Caki2 (cell line): ENCODE results near the gene UNC13A. TPM values are rescaled to one million over a fixed set of nuclear protein-coding genes. Genes with fewer than 3 reads are reported as not detected.

ENCODE experiments used
- DNase-seq: peaks from one replicate; pipeline ENCODE4 v3.0.0-alpha.2; 2015; ENCODE audit warnings: low read depth
- in situ Hi-C: cut with HindIII; loops from 2 replicates; pipeline ENCODE4 v1.10.0; 2016; ENCODE audit warnings: low sequenced_read_pairs, low pct_unique_long_range_greater_than_20kb, mixed read lengths
- total RNA-seq: library from RNA; depleted of rRNA; stranded (reverse); fragments of >200 nt; shearing (Covaris generic); gene quantifications from 2 replicates; pipeline ENCODE4 v1.2.3, GENCODE V29; 2014; ENCODE audit warnings: low replicate concordance

UNC13A gene
- total RNA-seq, 1 experiment from 2014 or later = not detected

DNA sequence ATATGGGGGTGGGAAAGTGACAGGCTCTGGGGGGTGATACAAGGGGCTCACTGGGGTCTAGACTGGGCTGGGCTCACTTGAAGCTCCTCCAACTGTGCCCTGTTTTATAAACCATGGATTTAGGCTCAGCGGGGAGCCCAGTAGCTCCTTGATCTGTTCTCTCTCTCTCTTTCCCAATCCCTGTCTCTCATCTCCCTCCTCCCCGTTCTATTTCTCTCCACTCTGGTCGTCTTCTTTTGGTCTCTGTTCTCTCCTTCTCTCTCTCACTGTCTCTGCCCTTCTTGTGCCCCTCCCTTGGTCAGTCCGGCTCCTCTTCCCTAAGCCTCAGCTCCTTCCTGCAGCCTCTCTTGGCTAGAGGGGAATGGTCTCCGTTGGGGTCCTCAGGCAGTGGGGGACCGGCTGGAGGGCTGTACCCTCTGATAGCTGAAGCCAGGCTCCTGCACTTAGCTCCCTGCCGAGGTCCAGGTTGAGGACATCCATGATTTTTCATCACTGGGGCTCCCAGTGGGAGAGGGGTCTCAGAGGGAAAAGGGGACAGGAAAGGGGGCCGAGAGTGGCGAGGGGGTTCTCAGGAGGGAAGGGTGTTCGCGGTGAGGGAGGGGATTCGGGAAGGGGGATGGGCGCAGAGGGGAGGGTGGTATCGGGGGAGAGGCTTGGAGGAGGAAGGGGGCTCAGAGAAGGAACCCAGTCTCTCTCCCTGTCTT is 8.5 kb downstream of the UNC13A start:
- in situ Hi-C loops = no loop called here
- no peak for DNase-seq

DNA sequence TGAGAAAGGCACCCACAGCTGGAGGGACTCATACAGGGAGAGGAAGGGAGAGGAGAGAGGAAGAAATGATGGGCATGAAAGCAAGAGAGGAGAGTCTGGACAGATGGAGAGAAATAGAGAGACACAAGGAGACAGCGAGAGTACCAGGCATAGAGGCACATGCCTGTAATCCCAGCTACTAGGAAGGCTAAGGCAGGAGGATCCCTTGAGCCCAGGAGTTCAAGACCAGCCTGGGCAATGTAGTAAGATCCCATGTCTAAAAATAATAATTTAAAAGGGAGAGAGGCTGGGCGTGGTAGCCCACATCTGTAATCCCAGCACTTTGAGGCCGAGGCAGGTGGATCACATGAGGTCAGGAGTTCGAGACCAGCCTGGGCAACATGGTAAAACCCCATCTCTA is 9.3 kb downstream of the UNC13A start:
- DNase-seq = no peak
- in situ Hi-C loops = no loop called here

DNA sequence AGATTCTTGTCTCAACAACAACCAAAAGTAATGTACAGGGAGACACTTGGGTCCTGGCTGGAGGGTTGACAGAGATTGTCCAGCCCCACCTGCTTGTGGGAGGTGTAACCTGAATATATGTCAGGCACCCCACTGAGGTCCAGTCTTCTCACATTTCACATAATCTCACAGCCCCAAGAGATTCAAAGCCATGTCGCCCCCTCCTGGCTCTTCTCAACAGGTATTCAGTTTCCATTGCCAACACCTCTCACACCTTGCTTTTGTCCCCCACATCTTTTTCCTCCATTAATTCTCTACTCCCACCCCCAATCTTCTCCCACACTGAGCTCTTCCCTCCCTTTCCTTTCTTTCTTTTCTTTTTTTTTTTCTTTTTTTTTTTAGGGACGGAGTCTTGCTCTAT is 11.2 kb downstream of the UNC13A start:
- no peak for DNase-seq
- in situ Hi-C loops = no loop called here

DNA sequence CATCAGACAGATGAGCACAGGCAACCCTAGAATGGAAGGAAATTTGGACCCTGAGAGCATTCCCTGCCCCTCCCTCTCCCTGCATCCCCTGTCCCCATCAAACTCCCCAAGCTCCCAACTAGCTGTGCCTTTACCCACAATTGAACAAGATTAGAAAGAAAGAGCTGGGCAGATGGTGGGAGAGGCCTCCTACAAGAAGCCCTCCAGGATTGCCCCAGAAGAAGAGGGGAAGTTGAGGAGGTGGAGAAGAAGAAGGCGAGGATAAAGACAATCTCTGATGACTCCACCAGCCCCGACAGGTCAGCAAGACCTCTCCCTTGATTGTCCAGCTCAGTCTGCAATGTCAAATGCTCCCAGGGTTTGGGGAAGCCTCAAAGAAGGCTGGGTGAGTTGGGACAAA is 11.9 kb downstream of the UNC13A start:
- in situ Hi-C loops = no loop called here
- no peak for DNase-seq

DNA sequence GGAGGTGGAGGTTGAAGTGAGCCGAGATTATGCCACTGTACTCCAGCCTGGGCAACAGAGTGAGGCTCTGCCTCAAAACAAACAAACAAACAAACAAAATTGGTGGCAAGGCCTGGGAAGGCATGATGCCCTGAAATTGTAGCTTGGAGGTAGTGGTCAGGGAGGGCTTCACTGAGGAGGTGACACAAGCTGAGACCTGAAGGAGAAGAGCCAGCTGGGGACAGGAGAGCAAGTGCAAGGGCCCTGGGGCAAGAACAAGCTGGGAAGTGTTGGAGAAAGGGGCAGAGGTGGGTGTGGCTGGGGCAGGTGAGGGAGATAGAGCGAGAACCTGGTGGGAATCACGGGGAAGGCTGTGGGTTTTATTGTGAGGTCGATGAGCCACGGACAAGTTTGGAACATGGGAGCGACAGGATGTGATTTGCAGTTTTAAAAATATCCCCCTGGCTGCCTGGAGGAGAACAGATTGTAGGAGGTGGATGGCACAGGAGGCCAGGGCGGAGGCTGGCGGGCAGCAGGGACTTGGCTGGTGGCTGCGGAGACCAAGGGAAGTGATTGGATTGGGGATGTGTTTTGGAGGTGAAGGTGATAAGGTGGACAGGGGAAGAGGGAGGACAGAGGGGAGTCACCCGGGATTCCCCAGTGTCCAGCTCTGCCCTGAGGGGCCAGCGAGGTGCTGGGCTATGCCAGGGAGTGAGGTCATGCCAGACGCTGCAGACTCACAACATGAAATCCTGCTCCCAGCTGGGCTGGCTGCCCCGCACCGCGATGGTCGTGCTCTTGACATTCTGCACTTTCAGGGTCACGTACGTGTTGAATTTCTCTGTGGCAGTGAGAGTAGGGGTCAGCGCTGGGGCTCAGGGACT is 14.0 kb downstream of the UNC13A start:
- in situ Hi-C loops = no loop called here
- DNase-seq = no peak

DNA sequence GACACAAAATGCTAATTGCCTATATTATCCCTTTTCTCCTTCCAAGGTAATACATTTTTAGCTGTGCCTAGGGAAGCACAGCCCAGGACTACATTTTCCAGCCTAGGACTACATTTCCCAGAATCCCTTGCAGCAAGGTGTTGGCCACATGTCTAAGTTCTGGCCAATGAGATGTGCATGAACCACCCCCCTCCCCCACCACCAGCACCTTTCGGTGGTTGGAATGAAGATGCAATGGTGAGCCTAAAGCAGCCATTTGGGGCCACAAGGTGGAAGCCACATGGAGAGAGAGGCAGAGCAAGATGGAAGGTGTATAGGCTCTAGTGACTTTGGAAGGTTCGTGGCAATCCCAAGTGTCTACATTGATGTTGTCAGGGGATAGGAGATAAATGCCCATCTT is 16.2 kb downstream of the UNC13A start:
- in situ Hi-C loops = no loop called here

DNA sequence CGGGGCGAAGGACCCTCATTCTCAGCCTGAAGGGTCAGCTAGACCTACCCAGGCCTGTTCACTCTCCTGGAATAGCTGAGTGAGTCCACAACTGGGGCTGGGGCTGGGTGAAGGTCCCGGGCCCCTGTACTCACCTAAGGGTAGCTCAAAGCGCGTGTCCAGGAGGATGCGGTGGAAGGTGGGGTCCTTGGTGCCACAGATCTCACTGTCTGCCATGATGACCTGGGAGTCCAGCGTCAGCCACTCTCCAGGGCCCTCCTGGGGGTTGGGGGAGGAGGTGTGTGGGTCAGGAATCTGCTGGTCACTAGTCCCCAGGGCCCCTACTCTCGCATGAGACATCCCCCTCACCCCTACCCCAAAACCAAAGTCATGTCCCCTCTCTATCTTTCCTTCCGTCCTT is 18.7 kb downstream of the UNC13A start:
- in situ Hi-C loops = no loop called here
- DNase-seq = no peak

More for the DNA sequence above, 16.2 kb downstream of the UNC13A start:
- peak; percentile 65 for DNase-seq

DNA sequence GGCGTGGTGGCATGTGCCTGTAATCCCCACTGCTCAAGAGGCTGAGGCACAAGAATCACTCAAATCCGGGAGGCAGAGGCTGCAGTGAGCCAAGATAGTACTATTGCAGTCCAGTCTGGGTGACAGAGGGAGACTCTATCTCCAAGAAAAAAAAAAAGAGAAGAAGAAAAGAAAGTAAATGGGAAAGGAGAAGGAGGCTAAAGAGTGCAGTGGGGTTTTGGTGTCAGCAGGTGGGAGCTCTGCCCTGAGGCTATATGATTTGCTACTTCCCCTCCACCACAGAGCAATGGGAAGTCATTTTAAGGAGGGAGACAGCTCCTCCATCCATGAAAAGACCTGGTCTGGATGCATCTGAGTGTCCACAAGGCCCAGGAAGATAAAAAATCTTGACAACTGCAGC is 23.1 kb downstream of the UNC13A start:
- no peak for DNase-seq
- in situ Hi-C loops = no loop called here

DNA sequence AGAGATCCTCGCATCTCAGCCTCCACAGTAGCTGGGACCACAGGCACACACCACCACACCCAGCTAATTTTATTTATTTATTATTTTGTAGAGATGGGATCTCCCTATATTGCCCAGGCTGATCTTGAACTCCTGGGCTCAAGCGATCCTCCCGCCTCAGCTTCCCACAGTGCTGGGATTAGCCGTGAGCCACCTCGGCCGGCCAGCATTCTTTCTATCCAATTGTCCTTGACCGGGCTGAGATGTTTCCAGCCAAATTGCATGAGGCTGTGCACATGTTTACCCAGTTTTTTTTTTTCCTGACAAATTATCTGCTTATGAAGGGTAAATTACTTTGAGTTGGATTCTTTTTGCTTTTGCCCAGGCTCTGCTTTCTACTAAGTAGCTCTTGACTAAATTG is 28.2 kb downstream of the UNC13A start:
- in situ Hi-C loops = no loop called here
- no peak for DNase-seq

DNA sequence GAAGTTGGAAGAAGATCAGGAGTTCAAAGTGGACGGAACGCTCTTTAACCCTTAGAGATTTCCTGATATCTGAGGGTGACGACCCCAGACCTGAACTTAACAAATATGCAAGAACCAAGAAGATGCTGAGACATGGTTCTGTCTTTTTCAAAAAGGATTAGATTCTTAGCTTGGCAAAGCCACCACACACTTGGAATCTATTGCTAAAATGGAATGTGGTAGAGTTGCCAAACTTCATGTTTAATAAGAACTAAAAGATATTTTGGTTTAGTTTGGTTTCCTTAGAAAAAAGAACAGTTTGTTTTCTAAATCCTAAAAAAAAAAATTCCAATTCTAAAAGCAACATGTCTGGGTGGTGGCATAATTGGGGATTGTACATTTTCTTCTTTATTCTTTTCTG is 29.5 kb downstream of the UNC13A start:
- no peak for DNase-seq
- in situ Hi-C loops = no loop called here

DNA sequence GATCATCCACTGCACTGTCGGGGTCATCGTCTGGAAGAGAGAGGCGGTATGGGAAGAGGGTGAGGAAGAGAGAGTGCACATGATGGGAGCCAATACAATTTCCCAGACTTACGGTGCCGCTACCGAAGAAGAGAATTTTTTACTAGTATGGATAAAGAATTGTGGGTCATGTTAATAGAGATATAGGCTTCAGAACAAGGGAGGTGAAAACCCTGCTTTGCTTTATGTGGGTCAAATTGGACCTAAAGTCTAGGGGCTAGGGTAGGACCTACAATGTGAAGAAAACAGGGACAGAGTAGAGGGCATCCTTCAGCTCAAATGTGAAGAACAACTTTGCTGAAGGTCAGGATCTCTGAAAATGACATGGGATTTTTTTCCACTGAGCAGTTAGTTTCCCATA is 29.9 kb downstream of the UNC13A start:
- DNase-seq = no peak
- in situ Hi-C loops = no loop called here

DNA sequence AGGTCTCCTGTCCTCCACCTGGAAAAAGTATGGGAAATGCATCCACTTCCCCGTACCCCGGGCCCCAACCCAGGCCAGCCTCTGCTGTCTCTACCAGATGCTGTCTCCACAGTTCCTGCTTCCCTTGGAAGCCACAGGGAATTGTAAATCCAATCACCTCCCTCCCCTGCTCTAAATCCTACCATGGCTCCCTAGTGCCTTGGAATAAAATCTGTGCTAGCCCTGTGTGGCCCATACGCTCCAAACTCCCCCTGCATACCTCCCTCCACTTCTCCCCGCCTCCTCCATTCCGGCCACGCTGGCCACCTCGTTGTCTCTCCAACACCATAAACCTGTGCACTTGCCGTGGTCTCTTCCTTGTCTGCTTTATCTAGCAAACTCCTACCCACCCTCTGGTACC is 31.2 kb downstream of the UNC13A start:
- in situ Hi-C loops = no loop called here

DNA sequence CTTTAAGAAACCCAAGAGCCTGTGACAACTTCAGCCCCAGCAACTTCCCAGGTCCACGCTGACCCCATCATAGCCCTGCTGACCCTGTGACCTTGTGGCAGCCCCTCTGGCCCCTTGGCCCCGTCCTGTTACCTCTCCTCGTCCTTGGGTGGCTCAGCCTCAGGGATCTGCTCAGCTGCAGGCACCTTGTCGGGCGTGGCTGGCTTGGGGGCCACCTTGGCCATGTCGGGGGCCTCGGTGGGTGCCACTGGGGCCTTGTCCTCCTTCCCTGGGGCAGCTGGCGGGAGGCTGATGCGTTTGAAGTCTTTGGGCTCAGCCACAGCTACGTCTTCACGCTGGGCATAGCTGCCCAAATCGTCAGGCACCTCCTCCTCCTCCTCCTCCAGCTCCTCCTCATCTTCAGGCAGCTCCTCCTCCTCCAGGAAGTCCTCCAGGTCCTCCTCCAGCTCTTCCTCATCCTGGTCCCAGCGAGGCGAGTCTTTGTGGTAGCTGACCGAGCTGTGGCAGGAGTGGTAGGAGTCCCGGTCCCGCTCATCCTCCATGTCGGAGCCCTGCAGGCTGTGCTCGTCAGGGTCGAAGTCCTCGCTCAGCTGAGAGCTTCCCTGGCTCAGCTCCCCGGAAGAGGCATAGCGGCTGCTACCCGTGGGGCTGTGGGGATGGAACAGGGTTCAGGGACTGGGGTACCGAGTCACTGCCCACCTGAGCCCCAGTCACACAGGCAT is 32.2 kb downstream of the UNC13A start:
- in situ Hi-C loops = no loop called here
- no peak for DNase-seq

More for the DNA sequence above, 31.2 kb downstream of the UNC13A start:
- no peak for DNase-seq

DNA sequence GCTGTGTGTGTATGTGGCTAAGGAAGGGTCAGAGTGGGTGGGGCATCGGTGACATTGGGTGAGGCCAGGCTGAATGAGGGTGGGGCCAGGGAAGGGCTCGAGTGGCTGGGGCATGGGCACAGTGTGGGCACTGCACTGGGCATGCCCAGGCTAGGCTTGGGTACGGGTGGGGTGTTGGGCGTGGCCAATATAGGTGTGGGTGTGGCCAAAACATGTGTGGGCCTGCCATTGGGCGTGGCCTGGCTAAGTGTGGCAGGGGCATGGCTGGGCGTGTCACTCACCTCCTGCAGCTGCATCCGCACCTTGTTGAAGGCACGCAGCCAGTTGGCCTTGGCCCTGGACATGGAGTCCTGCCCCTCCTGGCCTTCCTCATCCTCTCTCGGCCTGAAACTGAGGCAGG is 33.2 kb downstream of the UNC13A start:
- peak; percentile 34 for DNase-seq
- in situ Hi-C loops = no loop called here

DNA sequence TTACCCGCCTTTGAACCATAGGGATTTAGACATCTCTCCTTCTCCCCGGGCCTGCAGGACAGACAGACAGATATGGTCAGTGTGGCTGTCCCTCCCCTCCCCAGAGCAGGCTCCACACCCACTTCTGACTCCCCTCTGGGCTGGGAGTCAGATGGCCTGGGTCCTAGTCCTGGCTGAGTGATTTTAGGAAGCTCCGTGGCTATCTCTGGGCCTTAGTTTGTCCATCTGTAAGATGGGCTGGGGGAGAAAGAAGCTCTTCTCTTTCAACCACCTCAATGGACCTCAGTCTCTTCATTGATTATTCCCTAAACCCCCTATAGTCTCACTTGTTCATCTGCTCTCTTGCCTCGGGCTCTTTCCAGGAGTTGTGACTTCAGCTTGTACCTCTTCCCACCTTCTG is 35.5 kb downstream of the UNC13A start:
- DNase-seq = no peak
- in situ Hi-C loops = no loop called here

DNA sequence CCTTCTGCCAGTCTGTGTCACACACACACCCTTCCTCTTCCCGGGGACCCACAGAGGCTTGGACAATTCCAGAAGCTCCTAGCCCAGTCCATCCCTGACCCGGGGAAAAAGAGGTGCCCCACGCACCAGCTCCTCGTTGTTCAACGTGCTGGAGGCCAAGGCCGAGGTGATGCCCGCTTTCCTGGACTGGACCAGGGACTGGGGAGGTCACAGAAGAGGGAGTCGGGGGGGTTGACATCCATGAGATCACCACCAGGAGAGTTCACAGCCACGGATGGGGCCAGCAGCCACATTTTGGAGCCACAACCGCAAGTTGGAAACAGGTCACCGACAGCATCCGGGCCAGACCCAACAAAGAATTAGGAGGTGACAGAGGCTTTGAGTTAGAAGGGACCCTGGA is 39.4 kb downstream of the UNC13A start:
- in situ Hi-C loops = no loop called here

DNA sequence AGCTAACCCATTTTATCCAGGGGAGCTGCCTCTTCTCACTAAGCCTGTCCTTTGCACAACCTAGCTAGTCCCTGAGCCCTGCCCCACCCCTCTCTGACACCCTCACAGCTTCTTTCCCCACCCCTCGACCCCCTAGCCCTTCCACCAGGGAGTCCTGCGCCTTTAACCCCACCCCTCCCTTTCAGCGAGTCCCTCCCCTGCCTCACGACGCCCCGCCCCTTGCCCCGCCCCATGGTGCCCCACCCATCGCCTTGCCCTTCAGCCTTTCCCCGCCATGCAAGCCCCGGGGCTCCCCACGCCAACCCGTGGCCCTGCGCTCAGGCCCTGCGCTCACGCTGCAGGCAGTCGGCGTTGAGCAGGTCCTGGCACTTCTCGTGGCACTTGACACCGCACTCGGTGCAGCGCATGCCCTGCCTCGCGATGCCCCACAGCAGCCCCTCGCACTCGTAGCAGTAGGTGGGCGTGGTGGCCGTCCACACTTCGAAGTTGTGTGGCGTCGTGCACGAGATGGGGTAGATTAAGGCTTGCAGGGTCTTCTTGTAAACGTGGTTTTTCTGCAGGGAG is 40.0 kb downstream of the UNC13A start:
- in situ Hi-C loops = no loop called here
- DNase-seq = no peak

More for the DNA sequence above, 39.4 kb downstream of the UNC13A start:
- DNase-seq = no peak

DNA sequence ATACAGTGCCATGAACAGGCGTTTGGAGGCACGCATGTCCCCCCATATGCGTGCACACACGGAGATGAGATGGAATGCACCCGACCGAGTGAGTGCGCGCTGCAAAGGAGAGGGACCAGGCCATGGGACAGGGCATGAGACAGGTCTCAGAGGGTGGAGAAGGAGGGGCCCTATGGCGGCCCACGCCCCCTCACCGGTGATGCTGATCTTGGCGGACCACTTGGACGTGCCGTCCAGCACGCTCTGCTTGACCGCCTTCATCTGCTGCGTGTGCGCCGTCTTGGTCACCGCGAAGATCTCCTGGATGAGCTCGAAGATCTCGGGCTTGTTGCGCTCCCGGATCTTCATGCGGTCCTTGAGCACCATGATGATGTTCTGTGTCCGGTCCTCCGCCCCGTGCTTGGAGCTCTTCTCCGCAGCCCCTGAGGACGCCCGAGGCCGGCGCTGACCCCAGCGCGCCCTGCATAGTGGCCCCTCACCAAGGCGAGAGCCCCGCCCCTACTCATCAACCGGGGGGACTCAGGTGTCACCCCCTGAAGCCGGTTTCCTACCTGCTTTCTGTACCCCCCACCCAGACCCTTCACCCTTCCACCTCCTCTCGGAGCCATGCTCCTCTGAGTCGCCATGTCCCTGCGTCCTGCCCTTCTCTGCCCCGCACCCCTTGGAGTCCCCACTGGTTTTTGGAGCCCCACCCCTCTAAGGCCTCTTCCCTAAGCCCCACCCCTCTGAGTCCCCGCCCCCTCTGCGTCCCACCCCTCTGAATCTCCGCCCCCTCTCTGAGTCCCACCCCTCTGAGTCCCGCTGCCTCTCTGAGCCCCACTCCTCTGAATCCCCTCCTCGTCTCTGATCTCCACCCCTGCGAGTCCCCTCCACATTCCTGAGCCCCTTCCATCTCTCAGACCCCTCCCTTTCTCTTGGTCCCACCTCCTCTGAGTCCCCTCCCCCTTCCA is 40.8 kb downstream of the UNC13A start:
- DNase-seq = no peak
- in situ Hi-C loops = no loop called here
